Upper lobe of left lung (tissue), 6 donors: ENCODE results near the gene PPAT. TPM values are rescaled to one million over a fixed set of nuclear protein-coding genes. Genes with fewer than 3 reads are reported as not detected.
A peak's percentile ranks its signal among the peaks of the same experiment; 100 is the strongest.

Experiments used
- ATAC-seq, 2 donors: fragments of 200-7000 bp; cut with Tn5 transposase; one replicate each; pipeline ENCODE4 v1.9.1; 2022; ENCODE audit warnings: mild to moderate bottlenecking in 2 of 2, moderate library complexity in 2 of 2; ENCODE audit not compliant: low FRiP score in 2 of 2
- DNase-seq, 2 donors: peaks; one replicate each; pipeline ENCODE4 v3.0.0-alpha.2; 2019 to 2020
- H3K27ac ChIP-seq, 4 donors: fragments of 200-600 bp; sonication (generic); one replicate each; pipeline ENCODE4 v1.5.1; 2016 to 2019
- H3K27me3 ChIP-seq, 4 donors: fragments of 200-600 bp; sonication (generic); one replicate each; pipeline ENCODE4 v1.5.1; 2017 to 2019
- H3K36me3 ChIP-seq, 4 donors: fragments of 200-600 bp; sonication (generic); one replicate each; pipeline ENCODE4 v1.5.1; 2016 to 2019
- H3K4me1 ChIP-seq, 4 donors: fragments of 200-600 bp; sonication (generic); one replicate each; pipeline ENCODE4 v1.5.1; 2018 to 2019
- H3K4me3 ChIP-seq, 4 donors: fragments of 200-600 bp; sonication (generic); one replicate each; pipeline ENCODE4 v1.5.1; 2017 to 2019; ENCODE audit warnings: mild to moderate bottlenecking in 2 of 4, moderate library complexity in 1 of 4
- H3K9me3 ChIP-seq, 4 donors: fragments of 200-600 bp; sonication (generic); one replicate each; pipeline ENCODE4 v1.5.1; 2018 to 2019
- CTCF ChIP-seq, 6 experiments: fragments of 450-650 bp in 4 of 6; fragments of 200-600 bp in 2 of 6; sonication (generic) in 2 of 6; IDR thresholded peaks; one replicate each; pipeline ENCODE4 v1.5.1; 2016 to 2019; ENCODE audit warnings: antibody characterized with exemption in 6 of 6
- EP300 ChIP-seq, 4 donors: sonication (generic); formaldehyde crosslinking; IDR thresholded peaks; one replicate each; pipeline ENCODE4 v1.5.1; 2017; ENCODE audit warnings: antibody characterized with exemption in 4 of 4, control low read depth in 2 of 4
- POLR2A ChIP-seq, 4 donors: fragments of 450-650 bp; IDR thresholded peaks; one replicate each; pipeline ENCODE4 v1.5.1; 2016 to 2017; ENCODE audit warnings: antibody characterized with exemption in 4 of 4, mild to moderate bottlenecking in 2 of 4
- POLR2AphosphoS5 ChIP-seq, 2 donors: sonication (generic); formaldehyde crosslinking; IDR thresholded peaks; one replicate each; pipeline ENCODE4 v1.5.1; 2017; ENCODE audit warnings: antibody characterized with exemption in 2 of 2
- WGBS, 2 donors: methylation state at CpG; one replicate each; pipeline ENCODE4 v1.1.5; 2017 to 2018; 5-methylcytosine and 5-hydroxymethylcytosine counted together
- total RNA-seq, 6 donors: library from RNA; depleted of rRNA in 4 of 6; stranded (reverse); fragments of >200 nt in 4 of 6; gene quantifications; one replicate each; pipeline versions ENCODE4 v1.1.0 to v1.2.1, GENCODE V29; 2016 to 2021
- donor health status: DM: no; HTN: no; CAD: no; lungs with moderate emphysema.
- donor health status: DM: no; HTN: yes; CAD: no; lungs with severe emphysema.

PPAT gene
- total RNA-seq, 6 donors from 2014 or later: 0.44 to 6.3 (median 5.4) TPM

- ATAC-seq: no peak
- Histone ChIP-seq H3K27ac (no peak overlapping the region), H3K36me3 (peaks cover 0 to 11% (median 2%) of the 10 kb centered on the region in 4 donors), H3K9me3 (no peaks in the 10 kb centered on the region), H3K4me1 (no peaks in the 10 kb centered on the region), H3K4me3 (no peak overlapping the region), H3K27me3 (no peaks in the 10 kb centered on the region)
- WGBS, 2 donors: 88 to 92% methylated on average over 6 of the region's 6 CpGs
- no peak for TF ChIP-seq POLR2AphosphoS5 (IDR thresholded peaks at IDR 0.05)
- TF ChIP-seq POLR2A (IDR thresholded peaks at IDR 0.05): no peak
- no peak for TF ChIP-seq EP300 (IDR thresholded peaks at IDR 0.05)
- TF ChIP-seq CTCF (IDR thresholded peaks at IDR 0.05): no peak
- DNase-seq: no peak
These were observed 34.9 kb downstream of the PPAT start for GRCh38 chr4:56400560-56400959.

- TF ChIP-seq POLR2A (IDR thresholded peaks at IDR 0.05) (no peak), POLR2AphosphoS5 (IDR thresholded peaks at IDR 0.05) (no peak), EP300 (IDR thresholded peaks at IDR 0.05) (no peak), CTCF (IDR thresholded peaks at IDR 0.05) (no peak)
- Histone ChIP-seq H3K36me3 (no peaks in the 10 kb centered on the region), H3K27ac (no peak overlapping the region), H3K27me3 (no peaks in the 10 kb centered on the region), H3K9me3 (no peaks in the 10 kb centered on the region), H3K4me1 (peaks cover 6 to 13% (median 9%) of the 10 kb centered on the region in 4 donors), H3K4me3 (no peak overlapping the region)
- WGBS, 2 donors: 96 to 97% methylated on average over 8 of the region's 8 CpGs
- ATAC-seq (no peak), DNase-seq (no peak)
These were observed 44.1 kb downstream of the PPAT start for GRCh38 chr4:56391270-56391669.

- H3K4me3 ChIP-seq: no peak overlapping the region
- DNase-seq (no peak), ATAC-seq (no peak)
- H3K36me3 ChIP-seq: no peaks in the 10 kb centered on the region
- no peaks in the 10 kb centered on the region for H3K9me3 ChIP-seq
- 44 to 47% methylated on average over 1 of the region's 1 CpG for WGBS, 2 donors
- no peaks in the 10 kb centered on the region for H3K27me3 ChIP-seq
- H3K27ac ChIP-seq: no peak overlapping the region
- peaks cover 10 to 24% (median 13%) of the 10 kb centered on the region in 4 donors for H3K4me1 ChIP-seq
- no peak for TF ChIP-seq CTCF (IDR thresholded peaks at IDR 0.05)
- no peak for TF ChIP-seq EP300 (IDR thresholded peaks at IDR 0.05)
- TF ChIP-seq POLR2A (IDR thresholded peaks at IDR 0.05): no peak
- no peak for TF ChIP-seq POLR2AphosphoS5 (IDR thresholded peaks at IDR 0.05)
These were observed 45.9 kb downstream of the PPAT start for GRCh38 chr4:56389558-56389957.

GRCh38 chr4:56388306-56388705 lies 47.1 kb downstream of the PPAT start:
- no peaks in the 10 kb centered on the region for H3K36me3 ChIP-seq
- peaks cover 10 to 24% (median 13%) of the 10 kb centered on the region in 4 donors for H3K4me1 ChIP-seq
- DNase-seq: no peak
- H3K9me3 ChIP-seq: no peaks in the 10 kb centered on the region
- peak overlapping the region; percentile 72 to 84 (median 74) for H3K4me3 ChIP-seq
- 24 to 28% methylated on average over 6 of the region's 6 CpGs for WGBS, 2 donors
- no peak for ATAC-seq
- TF ChIP-seq CTCF (IDR thresholded peaks at IDR 0.05) (no peak), POLR2AphosphoS5 (IDR thresholded peaks at IDR 0.05) (no peak), EP300 (IDR thresholded peaks at IDR 0.05) (no peak), POLR2A (IDR thresholded peaks at IDR 0.05) (no peak)
- peak overlapping the region; percentile 95 to 98 (median 96) for H3K27ac ChIP-seq
- H3K27me3 ChIP-seq: no peaks in the 10 kb centered on the region
